Endothelial cell of umbilical vein (primary cell): Measurements from ENCODE around the gene SLC36A3. TPM values are rescaled to one million over a fixed set of nuclear protein-coding genes. Genes with fewer than 3 reads are reported as not detected.

Experiments
- BruUV-seq: library from RNA; stranded (reverse); fragments of 400-500 nt; replicated peaks from 2 replicates; lab custom pipeline; 2021; lab: Mats Ljungman, UMichigan
- CTCF ChIA-PET: fragments of 300-600, 350-600 bp; sonication (Branson Sonifier 250); formaldehyde crosslinking; loops from one replicate; lab custom pipeline; 2021; ENCODE audit warnings: antibody characterized with exemption, inconsistent platforms; lab: Charles Lee
- POLR2A ChIA-PET: fragments of 300-600, 350-600 bp; sonication (Branson Sonifier 250); formaldehyde crosslinking; loops from one replicate; lab custom pipeline; 2021; ENCODE audit warnings: antibody characterized with exemption, inconsistent platforms; lab: Charles Lee
- DNase-seq: peaks from one replicate; pipeline ENCODE4 v3.0.0-alpha.2; 2011; ENCODE audit warnings: low read depth, low spot score
- FAIRE-seq: peaks from 2 replicates; lab custom pipeline; 2011; peaks lifted over from hg19 to GRCh38; lab: Jason Lieb, UNC
- H2AFZ ChIP-seq: 2 replicates; pipeline ENCODE4 v1.6.0; 2012; ENCODE audit warnings: low read depth, low read length, control low read depth, inconsistent platforms
- H3K27ac ChIP-seq: 2 replicates; pipeline ENCODE4 v1.5.1; 2011; ENCODE audit warnings: low read depth, mild to moderate bottlenecking, control low read depth, low read length, moderate library complexity; ENCODE audit not compliant: insufficient read depth
- H3K27me3 ChIP-seq, 2 experiments: 2 replicates each; pipeline versions ENCODE4 v1.6.0 to v1.6.1; 2011; ENCODE audit warnings: low read length in 2 of 2, mixed read lengths in 1 of 2; ENCODE audit not compliant: control insufficient read depth in 2 of 2, insufficient read depth in 2 of 2
- H3K36me3 ChIP-seq, 2 experiments: 2 replicates in 1 of 2; 3 replicates in 1 of 2; pipeline ENCODE4 v1.5.1; 2011; ENCODE audit warnings: low read length in 2 of 2, mild to moderate bottlenecking in 1 of 2, moderate library complexity in 1 of 2; ENCODE audit not compliant: control insufficient read depth in 2 of 2, insufficient read depth in 2 of 2; ENCODE audit errors: extremely low read depth in 1 of 2
- H3K4me1 ChIP-seq: 3 replicates; pipeline ENCODE4 v1.5.1; 2011; ENCODE audit warnings: mild to moderate bottlenecking, low read length; ENCODE audit not compliant: control insufficient read depth, insufficient read depth; ENCODE audit errors: extremely low read depth
- H3K4me2 ChIP-seq: 2 replicates; pipeline ENCODE4 v1.6.1; 2011; ENCODE audit warnings: low read length, control low read depth, mixed read lengths; ENCODE audit not compliant: insufficient read depth
- H3K4me3 ChIP-seq, 3 experiments: fragments of 200-600 bp in 1 of 3; sonication (generic), shearing (Covaris generic) in 1 of 3; replicated peaks in 1 of 3; 2 replicates each; pipeline ENCODE4 v1.5.1; 2011 to 2016; ENCODE audit warnings: control low read depth in 3 of 3, low read length in 3 of 3, mild to moderate bottlenecking in 2 of 3, inconsistent platforms in 1 of 3, low read depth in 1 of 3, moderate library complexity in 1 of 3; ENCODE audit not compliant: insufficient read depth in 1 of 3
- H3K79me2 ChIP-seq: 2 replicates; pipeline ENCODE4 v1.6.0; 2012; ENCODE audit warnings: low read length, inconsistent platforms; ENCODE audit not compliant: control insufficient read depth, insufficient read depth
- H3K9ac ChIP-seq: replicated peaks from 2 replicates; pipeline ENCODE3; 2011; ENCODE audit warnings: low read length, control low read depth; ENCODE audit not compliant: insufficient read depth; ENCODE audit errors: extremely low read depth
- H3K9me1 ChIP-seq: replicated peaks from 3 replicates; pipeline ENCODE4 v1.6.0; 2011; ENCODE audit warnings: mild to moderate bottlenecking, low read length; ENCODE audit not compliant: control insufficient read depth, insufficient read depth; ENCODE audit errors: extremely low read depth
- H3K9me3 ChIP-seq: replicated peaks from 2 replicates; pipeline ENCODE4 v1.5.1; 2012; ENCODE audit warnings: low read length, inconsistent platforms; ENCODE audit not compliant: control insufficient read depth, insufficient read depth
- H4K20me1 ChIP-seq: replicated peaks from 2 replicates; pipeline ENCODE3; 2011; ENCODE audit warnings: mild to moderate bottlenecking, low read length; ENCODE audit not compliant: control insufficient read depth, insufficient read depth; ENCODE audit errors: extremely low read depth
- CTCF ChIP-seq, 2 donors: IDR thresholded peaks; 1 replicate in 1 of 2; 2 replicates in 1 of 2; pipeline ENCODE4 v1.5.1; 2011; ENCODE audit warnings: low read length in 2 of 2, mild to moderate bottlenecking in 2 of 2, moderate library complexity in 2 of 2, control low read depth in 1 of 2, inconsistent platforms in 1 of 2, low read depth in 1 of 2; ENCODE audit not compliant: insufficient read depth in 1 of 2; ENCODE audit errors: extremely low read depth in 1 of 2
- EZH2 ChIP-seq: IDR thresholded peaks from 2 replicates; pipeline ENCODE4 v1.6.1; 2012; ENCODE audit warnings: borderline replicate concordance, low read depth, mild to moderate bottlenecking, moderate library complexity, low read length, inconsistent platforms; ENCODE audit not compliant: severe bottlenecking
- FOS ChIP-seq: IDR thresholded peaks from 2 replicates; pipeline ENCODE4 v1.6.1; 2011; ENCODE audit warnings: mild to moderate bottlenecking, low read length, moderate library complexity, borderline replicate concordance; ENCODE audit not compliant: insufficient read depth
- GATA2 ChIP-seq: IDR thresholded peaks from 2 replicates; pipeline ENCODE4 v1.7.0; 2011; ENCODE audit warnings: low read depth, mild to moderate bottlenecking, moderate library complexity, mixed read lengths, low read length; ENCODE audit not compliant: insufficient read length, insufficient read depth
- JUN ChIP-seq: IDR thresholded peaks from 2 replicates; pipeline ENCODE4 v1.6.1; 2011; ENCODE audit warnings: borderline replicate concordance, low read depth; ENCODE audit not compliant: insufficient read length, insufficient read depth
- MAX ChIP-seq: IDR thresholded peaks from 2 replicates; pipeline ENCODE4 v1.6.1; 2011; ENCODE audit not compliant: insufficient read depth, insufficient read length
- MYC ChIP-seq: IDR thresholded peaks from one replicate; pipeline ENCODE4 v1.6.1; 2011; ENCODE audit warnings: mild to moderate bottlenecking, low read depth, low read length
- POLR2A ChIP-seq: IDR thresholded peaks from 2 replicates; pipeline ENCODE4 v1.6.1; 2012; ENCODE audit warnings: low read depth, mild to moderate bottlenecking, control low read depth, low read length
- POLR2AphosphoS5 ChIP-seq: IDR thresholded peaks from 2 replicates; pipeline ENCODE4 v1.6.1; 2012; ENCODE audit warnings: low read depth, mild to moderate bottlenecking, control low read depth, low read length, moderate library complexity; ENCODE audit not compliant: insufficient read depth
- dilution Hi-C: fragments of 300-500 bp; cut with MboI; formaldehyde crosslinking; loops from one replicate; pipeline ENCODE4 v1.15.0; 2019; ENCODE audit warnings: low sequenced_read_pairs; ENCODE audit not compliant: extremely low pct_ligation_motif_present
- intact Hi-C: fragments of 100-400 bp; cut with micrococcal nuclease; formaldehyde crosslinking; loops from one replicate; pipeline ENCODE4 v1.10.0; 2022
- polyA plus RNA-seq, 4 experiments: library from polyadenylated mRNA; depleted of rRNA in 3 of 4; stranded (reverse) in 3 of 4; unstranded in 1 of 4; fragments of >200 nt; gene quantifications; 2 replicates each; pipeline versions ENCODE4 v1.2.1 to v1.2.3, GENCODE V29; 2011 to 2012; ENCODE audit warnings: missing spikeins in 1 of 4
- total RNA-seq: library from RNA; stranded (reverse); gene quantifications from 2 replicates; pipeline ENCODE4 v1.2.3, GENCODE V29; 2021

Gene SLC36A3
- total and polyA plus RNA-seq, 2 donors (not counting 3 experiments of a cell fraction or from before 2014, with no cell fraction given), result not detected

- H4K20me1 ChIP-seq, result no peaks in the 10 kb centered on the region
- no peak overlapping the region for H3K4me3 ChIP-seq
- TF ChIP-seq POLR2AphosphoS5 (no peak), FOS (no peak), JUN (no peak), POLR2A (no peak), EZH2 (no peak), CTCF (IDR thresholded peaks at IDR 0.05; ENCODE audit: extremely low read depth in 1 of 2, insufficient read depth in 1 of 2, low read depth in 1 of 2, low read length in 2 of 2) (no peak), MAX (no peak), MYC (no peak), GATA2 (no peak)
- ChIA-PET CTCF (no interaction called here), POLR2A (no interaction called here)
- no peak overlapping the region for H3K4me2 ChIP-seq
- FAIRE-seq, result no peak
- H3K9ac ChIP-seq, result no peak overlapping the region
- no peaks in the 10 kb centered on the region for H3K79me2 ChIP-seq
- BruUV-seq, result no TSS peak
- no peak overlapping the region for H3K27ac ChIP-seq
- no peaks in the 10 kb centered on the region for H3K36me3 ChIP-seq
- dilution Hi-C loops, result no loop called here
- no peak for DNase-seq
- intact Hi-C loops, result no loop called here
- no peaks in the 10 kb centered on the region for H3K9me3 ChIP-seq
- H3K4me1 ChIP-seq, result no peaks in the 10 kb centered on the region
- H3K9me1 ChIP-seq, result no peaks in the 10 kb centered on the region
- peaks cover 3 to 5% of the 10 kb centered on the region in 2 experiments for H3K27me3 ChIP-seq
- no peak overlapping the region for H2AFZ ChIP-seq
Measured at GRCh38 chr5:151233616-151234085, 69.9 kb downstream of the SLC36A3 start.
